NCI-H1930 (cell line): ENCODE data around the gene SLC12A4.
"Not testable (repeated sequence)": the region's sequence is repeated elsewhere in the genome, so short reads cannot be mapped to it uniquely, and the experiment has no call there.

Experiments
- DNase-seq, 2 experiments: peaks; one replicate each; lab custom pipeline; 2025; lab: John Stamatoyannopoulos, UW

The SLC12A4 gene

GRCh38 chr16:67987460-67988160, 19.2 kb upstream of the SLC12A4 start:
- DNase-seq = no peak

- DNase-seq = no peak
These were observed 18.5 kb upstream of the SLC12A4 start for GRCh38 chr16:67986949-67987348.

- DNase-seq = no peak
These were observed 13.7 kb upstream of the SLC12A4 start for GRCh38 chr16:67982011-67982696.

DNA sequence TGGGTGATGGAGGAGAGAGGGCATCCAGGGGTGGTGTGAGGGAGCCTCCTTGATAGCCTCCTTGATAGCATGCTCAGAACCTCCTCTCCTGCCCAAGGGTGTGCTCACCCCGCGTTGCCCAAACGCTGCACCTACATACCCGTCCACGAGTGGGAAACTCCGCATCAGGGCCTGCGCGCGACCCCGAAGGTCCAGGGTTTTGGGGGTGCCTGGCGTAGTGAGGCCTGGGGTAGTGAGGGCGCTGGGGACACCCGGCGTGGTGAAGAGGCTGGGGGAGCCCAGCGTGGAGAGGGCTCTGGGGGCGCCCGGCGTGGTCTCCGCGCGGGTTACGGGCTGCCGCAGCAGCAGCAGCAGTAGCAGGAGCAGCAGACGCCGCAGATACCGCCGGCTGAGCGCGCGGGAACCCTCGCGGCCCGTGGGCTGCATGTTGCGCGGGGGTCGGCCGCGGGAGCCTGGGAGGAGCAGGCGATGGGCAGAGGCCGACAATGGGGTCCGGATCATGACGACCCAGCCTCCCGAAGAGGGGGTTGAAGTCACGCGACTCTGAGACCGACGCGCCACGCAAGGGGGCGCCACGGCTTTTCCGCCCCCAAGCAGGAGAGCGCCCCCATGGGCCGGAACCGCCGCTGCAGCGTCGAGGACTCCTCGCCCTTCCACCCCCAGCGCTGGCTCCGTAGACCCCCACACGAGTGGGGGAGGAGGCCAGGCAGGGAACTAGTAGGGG, 11.7 kb upstream of the SLC12A4 start, which contains the start of gene DPEP3:
TSS of gene DPEP3 (minus strand) at position 545 of the 724 bp plus-strand sequence. CDS start at position 426, 119 bp downstream.
- DNase-seq = no peak

GRCh38 chr16:67977469-67978227, 9.2 kb upstream of the SLC12A4 start:
- no peak for DNase-seq

GRCh38 chr16:67977005-67977404, 8.6 kb upstream of the SLC12A4 start:
- DNase-seq = no peak

GRCh38 chr16:67976205-67976604, 7.8 kb upstream of the SLC12A4 start:
- DNase-seq = no peak

DNA sequence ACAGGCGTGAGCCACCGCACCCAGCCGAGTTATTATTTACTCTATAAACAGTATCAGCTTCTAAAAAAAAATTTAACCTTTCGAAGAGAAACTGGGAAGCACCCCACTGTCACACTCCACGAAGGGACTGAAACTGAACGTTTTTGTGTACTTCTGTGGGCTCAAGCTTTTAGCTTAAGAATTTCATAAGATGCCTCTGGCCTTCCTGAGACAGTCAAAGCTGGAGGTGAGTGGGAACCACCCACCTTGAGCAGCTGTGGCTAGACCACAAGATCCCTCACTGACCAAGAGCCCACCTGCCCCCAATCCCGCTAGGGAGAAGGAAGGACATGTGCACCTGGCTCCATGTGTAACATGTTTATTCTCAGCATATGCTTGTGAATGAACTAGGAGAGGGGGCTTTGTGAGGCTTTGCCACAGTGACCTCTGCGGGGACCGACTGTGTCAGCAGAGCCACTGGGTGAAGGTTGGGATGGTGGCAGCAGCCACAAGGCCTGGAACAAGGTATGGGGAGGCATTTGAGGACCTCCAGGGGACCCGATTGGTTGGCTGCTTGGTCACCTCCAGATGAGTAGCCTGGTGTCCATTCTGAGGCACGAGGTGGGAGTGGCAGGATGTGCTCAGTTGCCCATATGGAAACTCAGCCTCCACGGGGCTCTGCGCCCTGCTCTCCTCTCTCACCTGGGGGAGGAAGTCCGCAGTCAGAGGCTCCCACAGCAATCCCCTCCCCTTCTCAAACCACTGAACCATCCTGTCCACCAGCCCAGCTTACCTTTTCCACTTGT, 7.1 kb upstream of the SLC12A4 start:
- no peak for DNase-seq

GRCh38 chr16:67972285-67972684, 3.8 kb upstream of the SLC12A4 start:
- DNase-seq = not testable (repeated sequence)

DNA sequence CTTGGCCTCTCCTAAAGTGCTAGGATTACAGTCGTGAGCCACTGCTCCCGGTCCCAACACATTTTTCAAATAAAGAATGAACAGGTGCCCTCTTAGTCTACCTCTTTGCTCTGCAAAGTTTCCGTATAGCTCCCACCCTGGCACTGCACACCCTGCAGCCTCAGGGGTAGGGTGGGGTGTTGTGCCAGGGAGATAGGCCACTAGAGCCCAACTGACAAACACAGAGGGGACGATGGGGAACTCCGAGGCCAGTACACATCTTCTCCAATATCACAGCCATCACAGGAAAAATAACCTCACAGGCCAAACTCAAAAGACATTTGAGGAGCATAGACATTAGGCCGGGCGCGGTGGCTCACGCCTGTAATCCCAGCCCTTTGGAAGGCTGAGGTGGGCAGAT, 2.7 kb upstream of the SLC12A4 start:
- no peak for DNase-seq

DNA sequence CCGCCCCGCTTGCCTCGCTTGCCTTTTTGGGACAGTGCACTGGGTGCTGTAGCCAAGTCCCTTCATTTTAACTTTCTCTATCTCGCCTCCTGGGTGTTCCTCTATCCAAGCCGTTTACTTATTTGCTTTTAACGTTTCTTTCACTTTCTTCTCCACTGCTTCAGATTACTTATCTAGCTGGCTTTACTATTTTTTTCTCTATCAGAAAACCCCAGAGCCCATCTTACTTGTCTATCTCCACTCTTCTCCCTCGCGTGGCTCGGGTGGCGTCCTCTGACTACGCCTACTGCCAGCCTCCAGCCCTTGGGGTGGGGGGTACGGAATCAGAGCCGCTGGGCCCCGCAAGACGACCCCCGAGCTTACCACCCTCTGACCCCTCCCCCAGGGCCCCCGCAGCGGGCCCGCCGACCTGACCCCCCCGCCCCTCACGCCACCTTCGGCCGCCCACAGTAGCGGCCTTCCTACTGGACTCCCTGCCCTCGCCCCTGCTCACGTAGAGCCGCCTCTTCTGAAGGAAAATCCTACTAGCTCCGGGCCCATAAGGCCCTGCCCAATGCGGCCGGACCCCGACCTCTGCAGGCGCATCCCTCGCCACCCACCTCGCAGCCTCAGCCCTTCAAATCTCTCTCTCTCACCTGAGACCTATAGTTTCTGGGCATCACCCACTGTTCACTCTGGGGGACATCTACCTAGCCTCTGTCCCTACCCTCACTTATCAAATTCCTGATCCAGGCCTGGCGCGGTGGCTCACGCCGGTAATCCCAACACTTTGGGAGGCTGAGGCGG, 1.0 kb upstream of the SLC12A4 start:
- DNase-seq = no peak

DNA sequence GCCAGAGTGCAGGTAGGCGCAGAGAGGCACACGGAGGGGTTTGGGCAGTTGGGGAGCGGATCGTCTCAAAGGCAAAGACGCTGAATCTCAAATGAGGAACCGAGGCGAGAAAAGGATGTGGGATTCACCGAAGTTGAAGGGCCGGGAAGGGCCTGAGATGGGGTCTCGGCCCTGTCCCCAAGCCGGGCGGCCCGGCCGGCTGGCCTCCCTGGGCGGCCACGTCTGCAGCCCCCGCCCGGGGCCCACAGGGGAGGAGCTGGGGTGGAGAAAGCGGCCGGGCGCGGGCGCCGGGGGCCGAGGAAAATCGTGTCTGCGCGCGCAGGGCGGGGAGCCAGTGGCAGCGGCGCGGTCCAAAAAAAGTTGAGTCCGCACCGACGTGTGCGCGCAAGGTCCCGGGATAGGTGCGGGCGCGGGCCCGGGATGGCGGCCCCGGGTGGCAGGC, 458 bp downstream of the SLC12A4 start:
- DNase-seq = no peak

DNA sequence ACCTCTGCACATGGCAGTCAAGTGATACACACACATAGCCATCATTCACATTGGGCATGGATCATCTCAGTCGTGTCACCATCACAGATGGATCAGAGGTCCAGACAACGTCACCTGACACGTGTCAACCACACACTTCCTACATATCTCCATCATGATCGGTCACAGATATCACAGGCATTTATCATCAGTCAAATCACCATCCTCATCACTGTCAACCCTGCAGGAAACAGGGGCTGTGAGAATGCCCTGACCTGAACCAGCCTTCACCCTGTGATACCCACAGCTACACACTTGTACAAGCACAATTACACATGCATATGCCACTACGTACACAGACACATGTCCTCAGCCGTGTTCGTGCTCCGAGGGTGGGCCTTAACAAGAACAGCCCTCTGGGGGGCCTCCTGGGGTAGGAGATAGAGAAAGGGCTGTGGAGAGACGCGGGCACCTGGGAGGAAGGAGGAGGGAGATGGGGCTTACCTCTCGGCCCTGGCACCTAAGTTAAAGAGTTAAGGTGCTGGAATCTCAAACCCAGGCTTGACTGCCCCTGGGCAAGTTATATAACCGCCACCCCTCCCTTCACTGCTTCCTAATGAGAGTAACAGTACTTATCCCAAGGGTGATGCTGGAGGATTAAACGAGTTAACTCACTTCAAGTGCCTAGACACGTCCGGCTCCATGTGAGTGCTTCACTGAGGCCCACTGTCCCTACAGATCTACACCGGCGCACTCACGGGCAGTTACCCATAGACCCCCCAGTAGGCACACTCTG, 1.1 kb downstream of the SLC12A4 start:
- DNase-seq = no peak

DNA sequence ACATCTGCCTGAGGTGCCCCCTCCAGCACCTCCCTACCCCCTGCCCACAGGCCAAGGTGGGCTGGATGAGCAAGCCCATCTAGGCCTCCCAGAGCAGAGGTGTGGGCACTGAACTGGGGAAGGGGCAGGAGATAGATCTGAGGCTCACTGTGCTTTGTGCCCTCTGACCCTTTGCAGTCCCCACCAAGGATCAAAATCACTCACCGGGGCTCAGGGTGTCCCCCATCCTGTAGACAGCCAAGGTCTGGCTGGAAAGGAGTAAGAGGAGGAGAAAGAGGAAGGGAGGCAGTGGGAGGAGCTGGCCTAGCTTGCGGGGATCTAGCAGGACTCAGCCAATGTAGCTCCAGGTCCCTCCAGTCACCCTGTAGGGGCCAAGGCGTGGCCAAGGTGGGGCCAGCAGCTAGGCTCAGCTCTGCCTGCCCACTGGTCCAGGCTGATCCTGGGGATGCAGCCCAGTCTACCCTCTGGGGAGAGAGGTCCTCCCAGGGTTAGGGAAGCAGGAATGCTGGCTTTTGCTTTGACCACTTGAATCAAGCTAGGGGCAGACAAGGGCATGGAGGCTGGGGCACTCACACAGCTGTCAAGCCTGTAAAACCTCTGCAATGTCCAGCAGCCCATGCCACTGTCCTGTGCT, 1.8 kb downstream of the SLC12A4 start:
- DNase-seq = no peak

GRCh38 chr16:67965668-67966548, 2.5 kb downstream of the SLC12A4 start:
- no peak for DNase-seq

DNA sequence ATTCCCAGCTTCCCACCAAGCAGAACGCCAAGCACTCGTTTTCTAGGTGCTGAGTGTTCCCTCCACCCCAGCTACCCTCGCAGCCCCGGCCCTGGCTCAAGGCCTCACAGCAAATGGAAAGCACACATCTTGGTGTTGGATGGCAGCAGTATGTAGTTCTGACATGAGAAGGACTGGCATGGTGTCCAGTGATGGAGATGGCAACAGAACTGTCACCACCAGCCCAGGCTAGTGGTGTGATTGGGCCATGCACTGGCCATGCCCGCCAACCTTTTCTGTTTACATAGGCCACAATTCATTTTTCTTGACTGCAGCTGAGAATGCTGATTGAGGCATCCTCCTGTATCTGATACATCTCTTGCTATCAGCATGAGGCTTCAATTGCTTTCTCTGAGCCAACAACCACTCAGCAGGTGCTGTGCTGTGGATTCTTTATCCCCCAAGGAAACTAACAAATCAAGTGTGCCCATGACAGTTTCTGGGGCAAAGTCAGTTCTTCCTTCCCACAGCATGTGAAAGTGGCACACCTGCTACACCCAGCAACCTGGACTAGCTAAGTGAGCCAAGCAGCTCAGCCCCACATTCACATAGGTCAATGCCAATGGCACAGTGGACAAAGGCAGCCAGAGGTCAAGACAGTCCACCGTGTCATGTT, 3.8 kb downstream of the SLC12A4 start:
- DNase-seq = no peak

GRCh38 chr16:67963662-67964321, 4.6 kb downstream of the SLC12A4 start:
- no peak for DNase-seq
